Measurements from ENCODE around the gene SMYD4.
"Not testable (repeated sequence)": the region's sequence is repeated elsewhere in the genome, so short reads cannot be mapped to it uniquely, and the experiment has no call there.

Gene SMYD4

GRCh38 chr17:1762233-1762900 lies 67.3 kb downstream of the SMYD4 start:
- in situ Hi-C loops (cut with HindIII; ENCODE audit: low sequenced_read_pairs), result no loop called here

DNA sequence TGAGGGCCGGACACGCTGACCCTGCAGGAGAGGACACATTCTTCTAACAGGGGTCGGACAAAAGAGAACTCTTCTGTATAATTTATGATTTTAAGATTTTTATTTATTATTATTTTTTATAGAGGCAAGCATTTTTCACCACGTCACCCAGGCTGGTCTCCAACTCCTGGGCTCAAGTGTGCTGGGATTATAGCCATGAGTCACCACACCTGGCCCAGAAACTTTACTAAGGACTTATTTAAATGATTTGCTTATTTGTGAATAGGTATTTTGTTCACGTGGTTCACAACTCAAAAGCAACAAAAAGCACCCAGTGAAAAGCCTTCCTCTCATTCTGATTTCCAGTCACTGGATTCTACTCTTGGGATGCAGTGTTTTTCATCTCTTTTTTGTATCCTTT lies 70.2 kb downstream of the SMYD4 start:
- in situ Hi-C loops (cut with HindIII; ENCODE audit: low sequenced_read_pairs), result no loop called here

DNA sequence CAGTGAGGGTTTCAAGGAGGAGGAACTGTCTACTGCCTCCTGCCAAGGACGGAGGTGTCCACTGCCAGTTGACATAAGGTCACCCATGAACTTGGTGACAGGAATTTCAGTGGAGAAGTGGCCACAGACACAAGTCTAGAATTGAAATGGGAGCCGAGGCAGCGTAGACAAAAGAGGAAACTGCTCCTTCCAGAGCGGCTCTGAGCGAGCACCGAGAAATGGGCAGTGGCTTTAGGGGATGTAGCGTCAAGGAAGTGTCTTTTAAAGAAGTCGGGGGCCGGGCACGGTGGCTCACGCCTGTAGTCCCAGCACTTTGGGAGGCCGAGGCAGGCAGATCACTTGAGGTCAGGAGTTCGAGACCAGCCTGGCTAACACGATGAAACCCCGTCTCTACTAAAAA lies 70.9 kb downstream of the SMYD4 start:
- in situ Hi-C loops (cut with HindIII; ENCODE audit: low sequenced_read_pairs), result no loop called here

DNA sequence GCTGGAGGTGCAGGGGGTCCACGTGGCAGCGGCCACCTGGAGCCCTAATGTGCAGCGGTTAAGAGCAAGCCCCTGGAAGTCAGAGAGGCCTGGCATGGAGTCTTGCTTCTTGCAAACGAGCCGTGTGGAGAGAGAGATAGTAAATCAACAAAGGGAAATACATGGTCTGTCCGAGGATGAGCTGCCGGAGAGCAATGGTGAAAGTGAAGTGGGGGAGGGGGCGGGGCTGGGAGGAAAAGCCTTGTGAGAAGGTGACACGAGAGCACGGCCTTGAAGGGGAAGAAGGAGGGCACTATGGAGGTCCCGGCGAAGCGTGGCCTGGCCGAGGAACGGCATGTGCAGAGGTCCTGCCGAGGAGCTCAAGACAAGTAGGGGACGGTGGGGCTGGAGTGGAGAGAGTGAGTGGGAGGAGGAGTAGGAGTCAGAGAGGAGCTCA lies 73.9 kb downstream of the SMYD4 start:
- in situ Hi-C loops (cut with HindIII; ENCODE audit: low sequenced_read_pairs), result no loop called here

DNA sequence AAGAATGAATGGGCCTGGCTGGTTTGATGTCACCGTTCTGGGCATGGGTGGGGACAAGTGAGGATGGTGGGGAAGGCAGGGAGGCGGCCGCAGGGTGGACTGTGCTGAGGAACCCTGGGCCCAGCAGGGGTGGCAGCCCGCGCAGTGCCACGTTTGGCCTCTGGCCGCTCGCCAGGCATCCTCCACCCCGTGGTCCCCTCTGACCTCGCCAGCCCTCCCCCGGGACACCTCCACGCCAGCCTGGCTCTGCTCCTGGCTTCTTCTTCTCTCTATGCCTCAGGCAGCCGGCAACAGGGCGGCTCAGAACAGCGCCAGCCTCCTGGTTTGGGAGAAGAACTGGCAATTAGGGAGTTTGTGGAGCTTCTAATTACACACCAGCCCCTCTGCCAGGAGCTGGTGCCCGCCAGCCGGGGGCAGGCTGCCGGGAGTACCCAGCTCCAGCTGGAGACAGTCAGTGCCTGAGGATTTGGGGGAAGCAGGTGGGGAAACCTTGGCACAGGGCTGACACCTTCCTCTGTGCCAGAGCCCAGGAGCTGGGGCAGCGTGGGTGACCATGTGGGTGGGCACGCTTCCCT lies 74.4 kb downstream of the SMYD4 start:
- in situ Hi-C loops (cut with HindIII; ENCODE audit: low sequenced_read_pairs), result no loop called here

GRCh38 chr17:1754430-1755112 lies 75.1 kb downstream of the SMYD4 start:
- in situ Hi-C loops (cut with HindIII; ENCODE audit: low sequenced_read_pairs), result no loop called here

DNA sequence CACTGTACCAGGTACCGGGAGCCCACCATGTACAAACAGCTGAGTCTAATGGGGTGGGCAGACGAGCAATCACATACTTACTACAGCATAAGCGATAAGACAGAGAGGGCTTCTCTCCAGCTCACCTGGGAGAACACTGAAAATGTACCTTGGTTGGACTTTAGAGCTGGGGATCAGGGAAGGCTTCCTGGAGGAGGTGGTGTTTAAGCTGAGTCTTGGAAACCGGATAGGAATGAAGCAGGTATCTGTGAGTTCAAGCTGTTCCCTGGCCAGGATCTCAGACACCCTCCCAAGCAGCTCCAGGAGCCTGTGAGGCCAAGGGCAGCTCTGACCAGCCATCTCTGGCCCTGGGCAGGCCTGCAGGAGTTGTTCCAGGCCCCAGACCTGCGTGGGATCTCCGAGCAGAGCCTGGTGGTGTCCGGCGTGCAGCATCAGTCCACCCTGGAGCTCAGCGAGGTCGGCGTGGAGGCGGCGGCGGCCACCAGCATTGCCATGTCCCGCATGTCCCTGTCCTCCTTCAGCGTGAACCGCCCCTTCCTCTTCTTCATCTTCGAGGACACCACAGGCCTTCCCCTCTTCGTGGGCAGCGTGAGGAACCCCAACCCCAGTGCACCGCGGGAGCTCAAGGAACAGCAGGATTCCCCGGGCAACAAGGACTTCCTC lies 75.8 kb downstream of the SMYD4 start:
- in situ Hi-C loops (cut with HindIII; ENCODE audit: low sequenced_read_pairs), result no loop called here

- in situ Hi-C loops (cut with HindIII; ENCODE audit: low sequenced_read_pairs), result no loop called here
Observed at GRCh38 chr17:1752425-1753262, 77.1 kb downstream of the SMYD4 start.

DNA sequence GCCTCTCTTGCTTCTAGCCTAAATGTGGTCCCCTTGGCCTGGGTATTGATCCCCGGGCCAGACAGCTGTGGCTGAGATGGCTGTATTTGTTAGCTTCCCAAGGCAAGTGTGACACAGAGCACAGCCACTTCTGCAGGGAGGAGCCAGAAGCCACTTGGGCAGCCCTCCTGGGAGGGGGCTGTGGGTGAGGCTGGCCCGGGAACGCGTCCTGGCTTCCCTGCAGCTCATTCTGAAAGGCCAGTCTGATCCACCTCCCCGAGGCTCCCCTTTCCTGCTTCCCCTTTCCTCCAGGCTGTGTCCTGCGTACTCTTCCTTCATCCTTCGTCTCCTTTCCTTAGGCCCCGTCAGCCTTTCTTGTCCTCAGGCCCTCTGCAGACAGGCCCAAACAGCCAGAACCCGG lies 79.1 kb downstream of the SMYD4 start:
- in situ Hi-C loops (cut with HindIII; ENCODE audit: low sequenced_read_pairs), result no loop called here

DNA sequence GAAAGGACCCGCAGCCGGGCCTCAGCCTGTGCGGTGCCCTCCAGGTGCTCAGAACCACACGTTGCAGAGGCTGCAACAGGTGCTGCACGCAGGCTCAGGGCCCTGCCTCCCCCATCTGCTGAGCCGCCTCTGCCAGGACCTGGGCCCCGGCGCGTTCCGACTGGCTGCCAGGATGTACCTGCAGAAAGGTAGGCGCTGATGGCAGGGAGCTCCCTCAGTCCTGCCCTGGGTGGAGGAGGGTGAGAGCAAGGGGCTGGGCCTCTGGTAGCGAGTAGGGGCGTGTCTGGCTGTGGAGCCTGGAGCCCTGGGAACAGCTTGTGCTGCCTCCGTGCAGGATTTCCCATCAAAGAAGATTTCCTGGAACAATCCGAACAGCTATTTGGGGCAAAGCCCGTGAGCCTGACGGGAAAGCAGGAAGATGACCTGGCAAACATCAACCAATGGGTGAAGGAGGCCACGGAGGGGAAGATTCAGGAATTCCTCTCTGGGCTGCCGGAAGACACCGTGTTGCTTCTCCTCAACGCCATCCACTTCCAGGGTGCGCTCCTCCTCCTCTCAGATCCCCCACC lies 82.6 kb downstream of the SMYD4 start:
- in situ Hi-C loops (cut with HindIII; ENCODE audit: low sequenced_read_pairs), result no loop called here

DNA sequence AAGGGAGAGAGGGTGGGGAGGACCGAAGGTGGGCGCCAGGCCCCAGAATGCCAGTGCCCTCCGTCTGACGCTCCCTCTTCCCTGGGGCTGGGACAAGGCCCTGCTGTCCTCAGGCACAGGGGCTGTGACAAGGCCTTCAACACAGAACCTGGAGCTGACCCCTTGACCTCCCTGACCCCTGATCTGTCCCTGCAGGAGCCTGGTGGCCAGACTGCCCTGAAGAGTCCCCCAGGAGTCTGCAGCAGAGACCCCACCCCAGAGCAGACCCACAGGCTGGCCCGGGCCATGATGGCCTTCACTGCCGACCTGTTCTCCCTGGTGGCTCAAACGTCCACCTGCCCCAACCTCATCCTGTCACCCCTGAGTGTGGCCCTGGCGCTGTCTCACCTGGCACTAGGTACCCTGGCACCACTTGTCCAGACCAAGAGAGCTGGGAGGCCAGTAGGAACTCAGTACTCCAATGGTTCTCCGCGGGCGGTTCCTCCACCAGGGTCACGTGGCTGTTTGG lies 84.1 kb downstream of the SMYD4 start:
- in situ Hi-C loops (cut with HindIII; ENCODE audit: low sequenced_read_pairs), result no loop called here

GRCh38 chr17:1744551-1745512 lies 84.9 kb downstream of the SMYD4 start:
- in situ Hi-C loops (cut with HindIII; ENCODE audit: low sequenced_read_pairs), result no loop called here

DNA sequence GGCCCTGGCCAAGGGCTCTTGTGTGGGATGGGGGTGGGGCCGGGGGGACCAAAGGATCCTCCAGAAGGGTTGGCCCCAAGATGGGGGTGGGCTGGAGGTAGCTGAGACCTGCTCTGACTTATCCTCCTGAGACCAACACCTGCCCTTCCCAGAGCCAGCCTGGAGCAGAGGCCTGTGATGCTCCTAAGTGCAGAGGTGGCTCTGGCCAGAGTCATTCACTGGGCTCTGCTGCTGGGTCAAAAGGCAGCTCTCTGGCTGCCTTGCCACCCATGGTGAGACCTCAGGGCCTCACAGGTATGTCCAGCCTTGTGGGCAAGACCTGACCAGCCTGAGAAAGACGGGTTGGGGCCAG lies 86.6 kb downstream of the SMYD4 start:
- in situ Hi-C loops (cut with HindIII; ENCODE audit: low sequenced_read_pairs), result no loop called here

GRCh38 chr17:1742371-1743087 lies 87.2 kb downstream of the SMYD4 start, which contains the start of gene SERPINF2:
SERPINF2 (plus strand) TSS chr17:1742871; CDS start chr17:1744996, 2,125 bp downstream.
- in situ Hi-C loops (cut with HindIII; ENCODE audit: low sequenced_read_pairs), result no loop called here

- in situ Hi-C loops (cut with HindIII; ENCODE audit: low sequenced_read_pairs), result not testable (repeated sequence)
Observed at GRCh38 chr17:1741899-1742298, 87.8 kb downstream of the SMYD4 start.

GRCh38 chr17:1737531-1738291 lies 92.0 kb downstream of the SMYD4 start:
- in situ Hi-C loops (cut with HindIII; ENCODE audit: low sequenced_read_pairs), result no loop called here

DNA sequence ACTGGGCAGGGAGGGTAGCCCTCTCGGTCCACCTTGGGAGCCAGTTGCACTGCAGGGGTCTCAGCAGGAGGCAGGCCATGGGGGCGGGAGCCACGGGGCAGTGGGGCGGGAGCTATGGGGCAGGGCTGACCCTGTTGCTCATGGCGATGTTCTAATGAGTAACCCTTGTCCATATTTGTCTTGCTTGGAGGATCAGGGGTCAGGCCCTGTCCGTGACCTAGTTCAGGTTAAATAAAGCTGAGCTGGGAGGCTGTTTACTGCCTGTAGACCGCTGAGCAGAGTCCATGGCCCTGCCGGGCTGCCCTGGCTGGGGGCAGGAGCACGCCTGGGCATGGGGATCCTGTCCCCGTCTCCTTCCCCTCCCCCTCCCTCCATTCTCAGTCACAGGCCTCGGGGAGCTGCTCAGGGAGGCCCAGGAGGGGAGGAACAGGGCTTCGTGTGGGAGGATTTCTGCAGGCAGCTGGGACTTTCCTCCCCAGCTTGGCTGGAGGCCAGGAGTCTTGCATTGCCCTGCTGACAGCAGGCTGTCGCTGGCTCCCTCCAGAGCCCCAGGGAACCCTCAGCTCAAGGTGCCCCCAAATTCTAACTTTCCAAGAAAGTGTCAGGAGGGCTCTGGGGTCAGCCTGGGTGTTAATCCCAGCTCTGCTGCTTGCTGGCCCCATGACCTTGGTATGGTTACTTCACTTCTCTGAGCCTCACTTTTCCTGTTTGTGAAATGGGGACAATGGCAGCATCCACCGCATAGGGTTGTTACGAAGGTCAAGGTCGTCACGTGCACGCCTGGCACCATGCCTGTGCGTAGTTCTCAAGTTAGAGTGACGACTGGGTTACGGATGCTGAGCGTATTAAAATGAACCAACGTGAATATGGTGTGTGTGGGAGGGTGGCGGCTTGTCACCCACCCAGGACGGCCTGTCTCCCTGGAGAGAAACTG lies 93.1 kb downstream of the SMYD4 start:
- in situ Hi-C loops (cut with HindIII; ENCODE audit: low sequenced_read_pairs), result no loop called here
